HG03460 (cell line): ENCODE measurements around the gene PLXNA4.

Source experiments
- ATAC-seq: cut with Tn5 transposase; IDR thresholded peaks from one replicate; pipeline ENCODE4 v1.9.1; 2021; ENCODE audit not compliant: unreplicated experiment

PLXNA4 gene

GRCh38 chr7:132536654-132537395, 39.4 kb downstream of the PLXNA4 start:
- no peak for ATAC-seq

GRCh38 chr7:132533916-132534315, 42.4 kb downstream of the PLXNA4 start:
- no peak for ATAC-seq

GRCh38 chr7:132532281-132532680, 44.0 kb downstream of the PLXNA4 start:
- ATAC-seq, result no peak

- no peak for ATAC-seq
These were observed 44.7 kb downstream of the PLXNA4 start for GRCh38 chr7:132531562-132531961.

- ATAC-seq, result no peak
These were observed 47.6 kb downstream of the PLXNA4 start for GRCh38 chr7:132528695-132529094.

GRCh38 chr7:132527467-132528410, 48.5 kb downstream of the PLXNA4 start:
- no peak for ATAC-seq

GRCh38 chr7:132526111-132526740, 50.0 kb downstream of the PLXNA4 start:
- no peak for ATAC-seq

- ATAC-seq, result no peak
These were observed 54.8 kb downstream of the PLXNA4 start for GRCh38 chr7:132521423-132521822.

- ATAC-seq, result no peak
These were observed 55.5 kb downstream of the PLXNA4 start for GRCh38 chr7:132520591-132521280.

GRCh38 chr7:132519936-132520335, 56.3 kb downstream of the PLXNA4 start:
- no peak for ATAC-seq

- no peak for ATAC-seq
These were observed 57.5 kb downstream of the PLXNA4 start for GRCh38 chr7:132518839-132519173.

GRCh38 chr7:132518102-132518838, 58.0 kb downstream of the PLXNA4 start:
- no peak for ATAC-seq

- ATAC-seq, result no peak
These were observed 60.0 kb downstream of the PLXNA4 start for GRCh38 chr7:132516042-132516840.

- ATAC-seq, result no peak
These were observed 61.1 kb downstream of the PLXNA4 start for GRCh38 chr7:132515181-132515580.

- no peak for ATAC-seq
These were observed 61.8 kb downstream of the PLXNA4 start for GRCh38 chr7:132514430-132514829.

- no peak for ATAC-seq
These were observed 64.3 kb downstream of the PLXNA4 start for GRCh38 chr7:132511921-132512320.

GRCh38 chr7:132511387-132511786, 64.9 kb downstream of the PLXNA4 start:
- ATAC-seq, result no peak

GRCh38 chr7:132509643-132510042, 66.6 kb downstream of the PLXNA4 start:
- ATAC-seq, result no peak

- ATAC-seq, result no peak
These were observed 67.4 kb downstream of the PLXNA4 start for GRCh38 chr7:132508724-132509353.
